Osteocyte (in vitro differentiated cells): ENCODE data around the gene TMEM14A. TPM values are rescaled to one million over a fixed set of nuclear protein-coding genes. Genes with fewer than 3 reads are reported as not detected.

ENCODE experiments used
- DNase-seq: peaks from one replicate; pipeline ENCODE4 v3.0.0; 2021; ENCODE audit warnings: mixed read lengths; ENCODE audit not compliant: unreplicated experiment; ENCODE audit errors: extremely low spot score
- H3K27ac Mint-ChIP-seq: one replicate; pipeline ENCODE4 v1.8.0; 2021; ENCODE audit warnings: mild to moderate bottlenecking, mixed read lengths; ENCODE audit not compliant: unreplicated experiment
- H3K27me3 Mint-ChIP-seq: one replicate; pipeline ENCODE4 v1.8.0; 2021; ENCODE audit warnings: mixed read lengths; ENCODE audit not compliant: unreplicated experiment
- H3K36me3 Mint-ChIP-seq: one replicate; pipeline ENCODE4 v1.8.0; 2021; ENCODE audit warnings: mixed read lengths; ENCODE audit not compliant: unreplicated experiment
- H3K4me1 Mint-ChIP-seq: one replicate; pipeline ENCODE4 v1.8.0; 2021; ENCODE audit warnings: mixed read lengths; ENCODE audit not compliant: unreplicated experiment
- H3K4me3 Mint-ChIP-seq: one replicate; pipeline ENCODE4 v1.8.0; 2021; ENCODE audit warnings: mild to moderate bottlenecking, moderate library complexity, mixed read lengths; ENCODE audit not compliant: unreplicated experiment
- H3K9me3 Mint-ChIP-seq: one replicate; pipeline ENCODE4 v1.8.0; 2021; ENCODE audit warnings: mixed read lengths; ENCODE audit not compliant: unreplicated experiment
- total RNA-seq: library from RNA; stranded (reverse); gene quantifications from 2 replicates; pipeline ENCODE4 v1.2.1, GENCODE V29; 2021
- TF ChIP-seq, protein P1 (sequence below): fragments of 200-600 bp; sonication (generic); IDR thresholded peaks from 2 replicates; pipeline ENCODE4 v1.5.0; 2021; ENCODE audit warnings: antibody characterized with exemption, mild to moderate bottlenecking, moderate library complexity

TMEM14A gene
- total RNA-seq, 1 donor from 2014 or later: 20.4 TPM

GRCh38 chr6:52666523-52666922 lies 4.4 kb upstream of the TMEM14A start:
- H3K27me3 Mint-ChIP-seq: no peaks in the 10 kb centered on the region

GRCh38 chr6:52667572-52667971 lies 3.3 kb upstream of the TMEM14A start:
- DNase-seq: no peak
- H3K36me3 Mint-ChIP-seq: peaks cover 4% of the 10 kb centered on the region
- peaks cover 21% of the 10 kb centered on the region for H3K4me1 Mint-ChIP-seq
- no peaks in the 10 kb centered on the region for H3K9me3 Mint-ChIP-seq
- H3K27me3 Mint-ChIP-seq: no peaks in the 10 kb centered on the region
- no peak overlapping the region for H3K4me3 Mint-ChIP-seq
- TF ChIP-seq, protein P1, sequence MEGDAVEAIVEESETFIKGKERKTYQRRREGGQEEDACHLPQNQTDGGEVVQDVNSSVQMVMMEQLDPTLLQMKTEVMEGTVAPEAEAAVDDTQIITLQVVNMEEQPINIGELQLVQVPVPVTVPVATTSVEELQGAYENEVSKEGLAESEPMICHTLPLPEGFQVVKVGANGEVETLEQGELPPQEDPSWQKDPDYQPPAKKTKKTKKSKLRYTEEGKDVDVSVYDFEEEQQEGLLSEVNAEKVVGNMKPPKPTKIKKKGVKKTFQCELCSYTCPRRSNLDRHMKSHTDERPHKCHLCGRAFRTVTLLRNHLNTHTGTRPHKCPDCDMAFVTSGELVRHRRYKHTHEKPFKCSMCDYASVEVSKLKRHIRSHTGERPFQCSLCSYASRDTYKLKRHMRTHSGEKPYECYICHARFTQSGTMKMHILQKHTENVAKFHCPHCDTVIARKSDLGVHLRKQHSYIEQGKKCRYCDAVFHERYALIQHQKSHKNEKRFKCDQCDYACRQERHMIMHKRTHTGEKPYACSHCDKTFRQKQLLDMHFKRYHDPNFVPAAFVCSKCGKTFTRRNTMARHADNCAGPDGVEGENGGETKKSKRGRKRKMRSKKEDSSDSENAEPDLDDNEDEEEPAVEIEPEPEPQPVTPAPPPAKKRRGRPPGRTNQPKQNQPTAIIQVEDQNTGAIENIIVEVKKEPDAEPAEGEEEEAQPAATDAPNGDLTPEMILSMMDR: no peak
- H3K27ac Mint-ChIP-seq: no peak overlapping the region

More at GRCh38 chr6:52666523-52666922, 4.4 kb upstream of the TMEM14A start:
- H3K9me3 Mint-ChIP-seq: no peaks in the 10 kb centered on the region
- peaks cover 4% of the 10 kb centered on the region for H3K36me3 Mint-ChIP-seq
- no peak overlapping the region for H3K27ac Mint-ChIP-seq
- TF ChIP-seq, protein P1: no peak
- H3K4me1 Mint-ChIP-seq: peaks cover 19% of the 10 kb centered on the region
- no peak for DNase-seq
- no peak overlapping the region for H3K4me3 Mint-ChIP-seq

DNA sequence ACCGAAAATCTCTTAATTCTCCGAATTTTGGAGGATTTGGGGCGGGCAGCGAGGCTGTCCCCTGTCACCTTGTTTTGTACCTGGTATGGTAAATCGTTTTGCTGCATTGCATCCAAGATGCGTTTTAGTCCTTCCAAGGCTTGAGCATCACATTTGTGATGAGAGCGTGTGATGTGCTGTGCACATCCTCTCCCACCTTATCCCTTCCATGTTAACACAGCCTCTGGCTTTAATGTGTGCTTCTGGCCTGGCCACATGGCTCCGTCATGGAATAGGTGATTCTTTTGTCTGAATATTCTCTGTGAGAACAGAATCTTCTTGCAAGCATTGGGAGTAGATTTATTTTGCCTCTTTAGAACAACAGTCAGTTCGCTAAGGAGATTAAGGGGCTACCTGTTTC lies 763 bp downstream of the TMEM14A start:
- Mint-ChIP-seq H3K4me3 (peak overlapping the region; percentile 82), H3K36me3 (peaks cover 9% of the 10 kb centered on the region), H3K9me3 (no peaks in the 10 kb centered on the region), H3K27ac (no peak overlapping the region), H3K4me1 (peaks cover 22% of the 10 kb centered on the region), H3K27me3 (no peaks in the 10 kb centered on the region)
- TF ChIP-seq, protein P1: no peak
- no peak for DNase-seq

DNA sequence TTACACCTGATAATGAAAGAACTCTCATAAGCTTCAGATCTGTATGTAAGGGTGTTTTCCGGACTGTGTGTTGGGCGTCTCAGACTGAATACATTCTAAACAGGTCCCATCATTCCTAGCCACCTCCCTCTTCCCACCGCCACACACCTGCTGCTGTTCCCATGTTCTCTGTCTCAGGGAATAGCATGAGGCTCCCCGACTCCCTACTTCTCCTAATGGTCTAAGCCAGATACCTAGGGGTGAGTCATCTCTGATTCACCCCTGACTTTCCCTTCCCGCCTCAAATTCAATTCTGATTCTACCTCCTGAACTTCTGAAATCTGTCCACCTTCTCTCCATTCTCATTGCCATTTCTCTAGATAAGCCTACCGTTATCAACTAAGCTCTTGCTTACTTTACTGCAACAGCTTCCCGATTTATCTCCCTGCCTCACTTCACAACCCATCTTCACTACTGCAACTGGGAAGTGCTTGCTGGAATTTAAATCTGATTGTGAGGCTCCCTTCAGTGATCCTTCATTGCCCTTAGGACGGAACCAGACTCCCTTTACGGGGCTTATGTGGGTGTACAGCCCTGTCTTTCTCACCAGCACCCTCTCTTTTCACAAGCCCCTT lies 1.6 kb downstream of the TMEM14A start:
- Mint-ChIP-seq H3K4me3 (peak overlapping the region; percentile 8), H3K27me3 (no peaks in the 10 kb centered on the region), H3K27ac (no peak overlapping the region), H3K9me3 (no peaks in the 10 kb centered on the region), H3K36me3 (peaks cover 8% of the 10 kb centered on the region), H3K4me1 (peaks cover 22% of the 10 kb centered on the region)
- DNase-seq: no peak
- TF ChIP-seq, protein P1: no peak

- Mint-ChIP-seq H3K4me3 (no peak overlapping the region), H3K27ac (no peak overlapping the region), H3K4me1 (peaks cover 23% of the 10 kb centered on the region), H3K9me3 (no peaks in the 10 kb centered on the region), H3K36me3 (peaks cover 11% of the 10 kb centered on the region), H3K27me3 (no peaks in the 10 kb centered on the region)
- TF ChIP-seq, protein P1: no peak
- DNase-seq: no peak
These were observed 3.8 kb downstream of the TMEM14A start for GRCh38 chr6:52674666-52675065.
